WERI-Rb-1 (cell line): ENCODE results near the gene KSR1.

Source experiments
- DNase-seq: peaks from one replicate; pipeline ENCODE4 v3.0.0-alpha.2; 2020
- H3K27ac ChIP-seq: fragments of 250-450 bp; sonication (Bioruptor Pico); 2 replicates; pipeline ENCODE4 v1.5.1; 2020; ENCODE audit warnings: mild to moderate bottlenecking, moderate library complexity
- H3K27me3 ChIP-seq: fragments of 250-450 bp; sonication (Bioruptor Pico); 2 replicates; pipeline ENCODE4 v1.5.1; 2021; ENCODE audit warnings: mild to moderate bottlenecking, low read depth, moderate library complexity; ENCODE audit not compliant: insufficient read depth, severe bottlenecking
- H3K36me3 ChIP-seq: fragments of 250-450 bp; sonication (Bioruptor Pico); 2 replicates; pipeline ENCODE4 v1.5.1; 2020; ENCODE audit warnings: mild to moderate bottlenecking, moderate library complexity
- H3K4me3 ChIP-seq: 2 replicates; pipeline ENCODE4 v1.5.1; 2011; ENCODE audit warnings: low read depth, mild to moderate bottlenecking, control low read depth, low read length
- H3K9me3 ChIP-seq: fragments of 250-450 bp; sonication (Bioruptor Pico); 2 replicates; pipeline ENCODE4 v1.5.1; 2021; ENCODE audit warnings: mild to moderate bottlenecking, moderate library complexity; ENCODE audit not compliant: severe bottlenecking
- CTCF ChIP-seq: IDR thresholded peaks from 2 replicates; pipeline ENCODE4 v1.5.1; 2011; ENCODE audit warnings: low read depth, mild to moderate bottlenecking, control low read depth, inconsistent platforms, low read length

Gene KSR1

GRCh38 chr17:27540318-27541101 is 84.3 kb downstream of the KSR1 start:
- Histone ChIP-seq H3K36me3 (no peaks in the 10 kb centered on the region), H3K4me3 (no peak overlapping the region), H3K27me3 (no peaks in the 10 kb centered on the region), H3K27ac (no peak overlapping the region), H3K9me3 (no peaks in the 10 kb centered on the region)
- DNase-seq = no peak
- TF ChIP-seq CTCF = no peak

GRCh38 chr17:27541301-27542023 is 85.2 kb downstream of the KSR1 start:
- Histone ChIP-seq H3K36me3 (no peaks in the 10 kb centered on the region), H3K27me3 (no peaks in the 10 kb centered on the region), H3K4me3 (no peak overlapping the region), H3K27ac (no peak overlapping the region), H3K9me3 (no peaks in the 10 kb centered on the region)
- DNase-seq = no peak
- TF ChIP-seq CTCF = no peak

- H3K27me3 ChIP-seq = no peaks in the 10 kb centered on the region
- H3K27ac ChIP-seq = no peak overlapping the region
- TF ChIP-seq CTCF = no peak
- no peaks in the 10 kb centered on the region for H3K36me3 ChIP-seq
- DNase-seq = no peak
- H3K4me3 ChIP-seq = no peak overlapping the region
- H3K9me3 ChIP-seq = no peaks in the 10 kb centered on the region
These were observed 86.7 kb downstream of the KSR1 start for GRCh38 chr17:27542841-27543463.

DNA sequence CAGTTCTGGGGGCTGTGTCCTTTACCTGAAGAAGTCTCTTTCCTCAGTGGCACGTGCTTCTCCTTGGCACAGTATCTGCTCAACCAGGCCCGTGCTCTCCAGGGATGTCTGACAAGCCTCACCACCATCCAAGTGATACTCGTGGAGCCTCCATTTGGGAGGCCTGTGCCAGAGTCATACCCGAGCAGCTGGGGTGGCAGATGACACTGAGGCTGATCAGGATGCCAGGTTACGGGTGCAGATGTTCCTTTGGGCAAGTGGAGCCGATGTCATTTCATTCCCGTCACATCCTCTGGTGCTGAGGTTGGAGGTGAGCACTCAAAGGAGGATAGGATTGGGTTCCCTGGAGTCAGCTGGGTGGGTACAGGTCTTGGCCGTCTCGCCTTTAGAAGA is 87.2 kb downstream of the KSR1 start:
- Histone ChIP-seq H3K4me3 (no peak overlapping the region), H3K9me3 (no peaks in the 10 kb centered on the region), H3K36me3 (no peaks in the 10 kb centered on the region), H3K27me3 (no peaks in the 10 kb centered on the region), H3K27ac (no peak overlapping the region)
- no peak for DNase-seq
- no peak for TF ChIP-seq CTCF

DNA sequence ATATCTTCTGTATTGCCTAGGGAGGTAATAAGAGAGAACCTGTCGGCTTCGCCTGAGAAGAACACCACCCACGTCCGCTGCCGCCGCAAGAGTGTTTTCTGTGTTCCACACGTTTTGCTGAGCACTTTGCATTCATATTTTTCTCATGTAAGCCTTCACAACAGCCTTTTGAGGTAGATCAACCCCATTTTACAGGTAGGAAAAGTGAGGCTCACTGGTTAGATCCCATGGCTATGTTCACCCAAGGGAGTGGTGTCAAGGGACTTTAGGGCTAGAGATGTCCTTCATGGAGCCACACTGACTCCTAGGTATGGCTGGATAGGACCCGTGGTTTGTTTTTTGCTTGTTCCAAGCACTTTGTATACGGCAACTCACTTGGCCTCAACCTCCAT is 87.7 kb downstream of the KSR1 start:
- H3K36me3 ChIP-seq = no peaks in the 10 kb centered on the region
- H3K27me3 ChIP-seq = no peaks in the 10 kb centered on the region
- H3K27ac ChIP-seq = no peak overlapping the region
- no peak for DNase-seq
- H3K9me3 ChIP-seq = no peaks in the 10 kb centered on the region
- no peak for TF ChIP-seq CTCF
- no peak overlapping the region for H3K4me3 ChIP-seq
